ENCODE measurements around the gene NPEPPS. TPM values are rescaled to one million over a fixed set of nuclear protein-coding genes. Genes with fewer than 3 reads are reported as not detected.

The NPEPPS gene
- total RNA-seq, 1 experiment from 2014 or later: 207 TPM

DNA sequence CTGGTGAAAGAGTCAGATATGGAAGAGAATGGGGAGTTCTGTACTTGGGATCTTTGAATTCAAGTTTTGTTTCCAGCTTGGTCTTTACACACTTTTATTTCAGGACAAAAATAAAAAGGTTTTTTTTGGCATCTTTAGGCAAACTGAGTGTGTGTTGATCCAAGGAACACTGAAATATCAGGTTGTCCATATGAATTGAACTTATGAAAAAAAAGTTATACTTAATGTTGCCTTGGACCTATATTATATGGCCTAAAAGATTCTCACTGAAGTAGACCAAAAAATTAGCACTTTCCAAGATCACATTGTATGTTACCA, 133.7 kb downstream of the NPEPPS start:
- Histone ChIP-seq H2AFZ (ENCODE audit: low read depth, low read length, poor library complexity, severe bottlenecking) (no peak overlapping the region), H3K4me3 (replicated peaks in 1 of 2; ENCODE audit: low read depth in 1 of 2, low read length in 2 of 2) (no peak overlapping the region), H3K9me2 (ENCODE audit: insufficient read depth) (no peaks in the 10 kb centered on the region), H3K4me1 (ENCODE audit: control insufficient read depth in 1 of 2, insufficient read depth in 2 of 2, low read length in 2 of 2) (no peaks in the 10 kb centered on the region), H3K9ac (ENCODE audit: low read length) (no peak overlapping the region), H3K4me2 (ENCODE audit: low read length) (no peak overlapping the region), H3K27ac (ENCODE audit: low read depth, low read length) (no peak overlapping the region), H3K36me3 (ENCODE audit: control insufficient read depth in 1 of 2, insufficient read depth in 2 of 2, low read length in 2 of 2) (peaks cover 84 to 89% of the 10 kb centered on the region in 2 experiments), H3K79me2 (ENCODE audit: insufficient read depth, low read length) (peaks cover 94% of the 10 kb centered on the region), H3K9me3 (ENCODE audit: control insufficient read depth in 1 of 2, insufficient read depth in 1 of 2, low read depth in 1 of 2, low read length in 2 of 2) (no peaks in the 10 kb centered on the region), H4K20me1 (ENCODE audit: insufficient read depth) (peaks cover 38% of the 10 kb centered on the region), H3K27me3 (ENCODE audit: insufficient read depth, low read length) (no peaks in the 10 kb centered on the region)
- ChIA-PET CTCF (interaction anchor here (1.1 to 2.5 kb wide), 3 partner anchors 14 to 15 kb away, joined by 4 to 11 read pairs (median 6); partner anchors contain the start of gene KPNB1), POLR2A (interaction anchor here (1.5 to 2.7 kb wide), 2 partner anchors 13 to 15 kb away, joined by 5 to 12 read pairs; partner anchors contain the start of gene KPNB1), RAD21 (ENCODE audit: low non-redundant PET in 1 of 2, low total read pairs in 2 of 2, uncharacterized antibody in 2 of 2, unreplicated experiment in 2 of 2) (interaction anchor here in 1 of 2 experiments (1.0 kb wide), 1 partner anchor 15 kb away, joined by 3 read pairs; no protein-coding TSS in a partner anchor)
- BruUV-seq (replicated peaks): no TSS peak
- ATAC-seq (no peak), DNase-seq (ENCODE audit: low read depth, low spot score) (no peak)
- intact Hi-C loops (cut with micrococcal nuclease): loop anchor here (1.0 to 2.0 kb wide), 2 partner anchors 78 to 138 kb away; no protein-coding TSS in a partner anchor
- TF ChIP-seq, protein P1, sequence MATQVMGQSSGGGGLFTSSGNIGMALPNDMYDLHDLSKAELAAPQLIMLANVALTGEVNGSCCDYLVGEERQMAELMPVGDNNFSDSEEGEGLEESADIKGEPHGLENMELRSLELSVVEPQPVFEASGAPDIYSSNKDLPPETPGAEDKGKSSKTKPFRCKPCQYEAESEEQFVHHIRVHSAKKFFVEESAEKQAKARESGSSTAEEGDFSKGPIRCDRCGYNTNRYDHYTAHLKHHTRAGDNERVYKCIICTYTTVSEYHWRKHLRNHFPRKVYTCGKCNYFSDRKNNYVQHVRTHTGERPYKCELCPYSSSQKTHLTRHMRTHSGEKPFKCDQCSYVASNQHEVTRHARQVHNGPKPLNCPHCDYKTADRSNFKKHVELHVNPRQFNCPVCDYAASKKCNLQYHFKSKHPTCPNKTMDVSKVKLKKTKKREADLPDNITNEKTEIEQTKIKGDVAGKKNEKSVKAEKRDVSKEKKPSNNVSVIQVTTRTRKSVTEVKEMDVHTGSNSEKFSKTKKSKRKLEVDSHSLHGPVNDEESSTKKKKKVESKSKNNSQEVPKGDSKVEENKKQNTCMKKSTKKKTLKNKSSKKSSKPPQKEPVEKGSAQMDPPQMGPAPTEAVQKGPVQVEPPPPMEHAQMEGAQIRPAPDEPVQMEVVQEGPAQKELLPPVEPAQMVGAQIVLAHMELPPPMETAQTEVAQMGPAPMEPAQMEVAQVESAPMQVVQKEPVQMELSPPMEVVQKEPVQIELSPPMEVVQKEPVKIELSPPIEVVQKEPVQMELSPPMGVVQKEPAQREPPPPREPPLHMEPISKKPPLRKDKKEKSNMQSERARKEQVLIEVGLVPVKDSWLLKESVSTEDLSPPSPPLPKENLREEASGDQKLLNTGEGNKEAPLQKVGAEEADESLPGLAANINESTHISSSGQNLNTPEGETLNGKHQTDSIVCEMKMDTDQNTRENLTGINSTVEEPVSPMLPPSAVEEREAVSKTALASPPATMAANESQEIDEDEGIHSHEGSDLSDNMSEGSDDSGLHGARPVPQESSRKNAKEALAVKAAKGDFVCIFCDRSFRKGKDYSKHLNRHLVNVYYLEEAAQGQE (IDR thresholded peaks at IDR 0.05; ENCODE audit: low read depth): no peak
- TF ChIP-seq SIN3A (IDR thresholded peaks at IDR 0.05; ENCODE audit: low read depth) (peak; percentile 10; the same call in 1 of the 2 replicates), RAD21 (IDR thresholded peaks at IDR 0.05; ENCODE audit: low read depth) (no peak), POLR2A (IDR thresholded peaks at IDR 0.05; ENCODE audit: borderline replicate concordance, extremely low read depth, insufficient read depth, insufficient read length) (no peak), FOSL1 (IDR thresholded peaks at IDR 0.05; ENCODE audit: low read depth) (no peak)

DNA sequence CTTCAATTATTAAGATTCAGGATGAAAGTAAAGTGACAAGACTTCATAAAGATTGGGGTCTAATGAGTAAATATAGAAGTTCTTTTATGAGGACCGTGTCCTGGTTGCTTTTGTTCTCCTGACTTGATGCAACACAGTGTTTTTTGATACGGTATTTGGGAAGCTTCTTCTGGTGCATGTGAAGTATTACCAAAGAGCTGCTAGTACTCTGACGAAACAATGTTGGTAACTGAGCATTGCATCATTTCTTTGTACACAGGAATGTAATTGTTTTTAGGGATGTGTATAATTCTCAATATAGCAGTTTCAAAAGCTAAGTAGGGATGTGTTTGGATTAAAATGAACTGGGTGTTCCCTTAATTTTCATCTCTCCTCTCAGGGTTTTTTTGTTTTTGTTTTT, 134.7 kb downstream of the NPEPPS start:
- no peak overlapping the region for H3K9ac ChIP-seq (ENCODE audit: low read length)
- H3K4me2 ChIP-seq (ENCODE audit: low read length): no peak overlapping the region
- H3K9me2 ChIP-seq (ENCODE audit: insufficient read depth): no peaks in the 10 kb centered on the region
- H4K20me1 ChIP-seq (ENCODE audit: insufficient read depth): peaks cover 49% of the 10 kb centered on the region
- no peaks in the 10 kb centered on the region for H3K27me3 ChIP-seq (ENCODE audit: insufficient read depth, low read length)
- H3K27ac ChIP-seq (ENCODE audit: low read depth, low read length): no peak overlapping the region
- H3K4me1 ChIP-seq (ENCODE audit: control insufficient read depth in 1 of 2, insufficient read depth in 2 of 2, low read length in 2 of 2): no peaks in the 10 kb centered on the region
- BruUV-seq (replicated peaks): no TSS peak
- no peaks in the 10 kb centered on the region for H3K9me3 ChIP-seq (ENCODE audit: control insufficient read depth in 1 of 2, insufficient read depth in 1 of 2, low read depth in 1 of 2, low read length in 2 of 2)
- peaks cover 86 to 89% of the 10 kb centered on the region in 2 experiments for H3K36me3 ChIP-seq (ENCODE audit: control insufficient read depth in 1 of 2, insufficient read depth in 2 of 2, low read length in 2 of 2)
- ChIA-PET RAD21 (ENCODE audit: low non-redundant PET in 1 of 2, low total read pairs in 2 of 2, uncharacterized antibody in 2 of 2, unreplicated experiment in 2 of 2) (no interaction called here), CTCF (no interaction called here), POLR2A (interaction anchor here (1.5 kb wide), 1 partner anchor 14 kb away, joined by 5 read pairs; no protein-coding TSS in a partner anchor)
- intact Hi-C loops (cut with micrococcal nuclease): loop anchor here (2.0 kb wide), 1 partner anchor 77 kb away; no protein-coding TSS in a partner anchor
- no peak overlapping the region for H3K4me3 ChIP-seq (replicated peaks in 1 of 2; ENCODE audit: low read depth in 1 of 2, low read length in 2 of 2)
- ATAC-seq (no peak), DNase-seq (ENCODE audit: low read depth, low spot score) (no peak)
- H3K79me2 ChIP-seq (ENCODE audit: insufficient read depth, low read length): peaks cover 95% of the 10 kb centered on the region
- H2AFZ ChIP-seq (ENCODE audit: low read depth, low read length, poor library complexity, severe bottlenecking): no peak overlapping the region
- TF ChIP-seq ZNF274 (IDR thresholded peaks at IDR 0.05; ENCODE audit: low read depth, low read length) (no peak), TCF7L2 (IDR thresholded peaks at IDR 0.05; ENCODE audit: borderline replicate concordance, extremely low read depth, insufficient read depth, insufficient read length) (no peak), ELF1 (IDR thresholded peaks at IDR 0.05; ENCODE audit: borderline replicate concordance, low read depth) (no peak), SP1 (IDR thresholded peaks at IDR 0.05; ENCODE audit: low read depth) (no peak), CEBPB (IDR thresholded peaks at IDR 0.05; ENCODE audit: low read depth) (no peak), EZH2phosphoT487 (IDR thresholded peaks at IDR 0.05; ENCODE audit: borderline replicate concordance) (no peak)
- TF ChIP-seq, protein P2, sequence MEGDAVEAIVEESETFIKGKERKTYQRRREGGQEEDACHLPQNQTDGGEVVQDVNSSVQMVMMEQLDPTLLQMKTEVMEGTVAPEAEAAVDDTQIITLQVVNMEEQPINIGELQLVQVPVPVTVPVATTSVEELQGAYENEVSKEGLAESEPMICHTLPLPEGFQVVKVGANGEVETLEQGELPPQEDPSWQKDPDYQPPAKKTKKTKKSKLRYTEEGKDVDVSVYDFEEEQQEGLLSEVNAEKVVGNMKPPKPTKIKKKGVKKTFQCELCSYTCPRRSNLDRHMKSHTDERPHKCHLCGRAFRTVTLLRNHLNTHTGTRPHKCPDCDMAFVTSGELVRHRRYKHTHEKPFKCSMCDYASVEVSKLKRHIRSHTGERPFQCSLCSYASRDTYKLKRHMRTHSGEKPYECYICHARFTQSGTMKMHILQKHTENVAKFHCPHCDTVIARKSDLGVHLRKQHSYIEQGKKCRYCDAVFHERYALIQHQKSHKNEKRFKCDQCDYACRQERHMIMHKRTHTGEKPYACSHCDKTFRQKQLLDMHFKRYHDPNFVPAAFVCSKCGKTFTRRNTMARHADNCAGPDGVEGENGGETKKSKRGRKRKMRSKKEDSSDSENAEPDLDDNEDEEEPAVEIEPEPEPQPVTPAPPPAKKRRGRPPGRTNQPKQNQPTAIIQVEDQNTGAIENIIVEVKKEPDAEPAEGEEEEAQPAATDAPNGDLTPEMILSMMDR (IDR thresholded peaks at IDR 0.05 in 2 of 3, conservative IDR thresholded peaks at IDR 0.05 in 1 of 3; ENCODE audit: borderline replicate concordance in 1 of 3, insufficient read depth in 1 of 3, low read depth in 2 of 3, low read length in 2 of 3): no peak
- TF ChIP-seq, protein P3, sequence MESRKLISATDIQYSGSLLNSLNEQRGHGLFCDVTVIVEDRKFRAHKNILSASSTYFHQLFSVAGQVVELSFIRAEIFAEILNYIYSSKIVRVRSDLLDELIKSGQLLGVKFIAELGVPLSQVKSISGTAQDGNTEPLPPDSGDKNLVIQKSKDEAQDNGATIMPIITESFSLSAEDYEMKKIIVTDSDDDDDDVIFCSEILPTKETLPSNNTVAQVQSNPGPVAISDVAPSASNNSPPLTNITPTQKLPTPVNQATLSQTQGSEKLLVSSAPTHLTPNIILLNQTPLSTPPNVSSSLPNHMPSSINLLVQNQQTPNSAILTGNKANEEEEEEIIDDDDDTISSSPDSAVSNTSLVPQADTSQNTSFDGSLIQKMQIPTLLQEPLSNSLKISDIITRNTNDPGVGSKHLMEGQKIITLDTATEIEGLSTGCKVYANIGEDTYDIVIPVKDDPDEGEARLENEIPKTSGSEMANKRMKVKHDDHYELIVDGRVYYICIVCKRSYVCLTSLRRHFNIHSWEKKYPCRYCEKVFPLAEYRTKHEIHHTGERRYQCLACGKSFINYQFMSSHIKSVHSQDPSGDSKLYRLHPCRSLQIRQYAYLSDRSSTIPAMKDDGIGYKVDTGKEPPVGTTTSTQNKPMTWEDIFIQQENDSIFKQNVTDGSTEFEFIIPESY (IDR thresholded peaks at IDR 0.05; ENCODE audit: extremely low read depth, insufficient replicate concordance, low read length): no peak

All from HCT116 (cell line).